Measurements from ENCODE around the gene FGF21. TPM values are rescaled to one million over a fixed set of nuclear protein-coding genes. Genes with fewer than 3 reads are reported as not detected.

The FGF21 gene
- total and polyA plus RNA-seq, 5 donors from 2014 or later = not detected

DNA sequence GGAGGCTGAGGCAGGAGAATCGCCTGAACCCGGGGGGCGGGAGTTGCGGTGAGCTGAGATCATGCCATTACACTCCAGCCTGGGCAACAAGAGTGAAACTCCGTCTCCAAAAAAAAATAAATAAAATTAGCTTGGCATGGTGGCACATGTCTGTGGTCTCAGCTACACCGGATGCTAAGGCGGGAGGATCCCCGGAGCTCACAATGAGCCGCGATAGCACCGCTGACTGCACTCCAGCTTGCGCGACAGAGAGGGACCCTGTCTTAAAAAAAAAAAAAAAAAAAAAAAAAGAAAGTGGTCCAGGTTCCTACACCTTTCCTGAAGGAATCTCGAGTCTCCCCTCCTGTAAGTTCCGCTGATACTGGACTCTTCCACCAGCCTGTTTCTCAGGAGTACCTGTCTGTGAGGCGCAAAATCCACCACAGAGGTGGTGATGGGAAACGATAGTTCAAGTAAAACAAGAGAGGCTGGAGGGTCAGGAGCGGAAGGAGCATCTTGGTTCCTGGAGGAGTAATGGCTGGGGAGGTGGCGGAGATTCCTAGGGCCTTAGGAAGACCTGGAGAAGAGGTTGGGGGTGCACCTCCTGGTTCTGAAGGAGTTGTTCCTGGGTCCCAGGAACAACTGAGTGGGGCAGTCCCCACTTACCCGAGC lies 3.4 kb upstream of the FGF21 start:
- H3K4me3 ChIP-seq (ENCODE audit: low read depth, low read length) = no peak overlapping the region
- no peaks in the 10 kb centered on the region for H3K9me3 ChIP-seq (ENCODE audit: control insufficient read depth in 2 of 2, low read length in 2 of 2)
- Mint-ChIP-seq H3K9me3 (peaks cover 0 to 4% (median 0%) of the 10 kb centered on the region in 7 donors), H3K27me3 (peaks cover 49% of the 10 kb centered on the region), H3K27ac (peak overlapping the region in 1 of 3 donors; percentile 58), H3K4me3 (peak overlapping the region in 3 of 4 donors; percentile 73 to 89 (median 83)), H3K36me3 (no peaks in the 10 kb centered on the region), H3K4me1 (peaks cover 0 to 25% (median 13%) of the 10 kb centered on the region in 4 donors)
- no peak overlapping the region for H3K27ac ChIP-seq (ENCODE audit: insufficient read depth, low read length, poor library complexity, severe bottlenecking)
- H3K36me3 ChIP-seq (ENCODE audit: control insufficient read depth, insufficient read depth, low read length) = no peaks in the 10 kb centered on the region
- peaks cover 2% of the 10 kb centered on the region for H3K27me3 ChIP-seq (ENCODE audit: control insufficient read depth, insufficient read depth, low read length)
- ATAC-seq (ENCODE audit: low read depth in 2 of 2) (no peak), DNase-seq (peak in 1 of 3 donors; percentile 54)
- H3K4me1 ChIP-seq (ENCODE audit: control insufficient read depth, insufficient read depth, low read length, poor library complexity, severe bottlenecking) = peaks cover 21% of the 10 kb centered on the region

- Mint-ChIP-seq H3K4me3 (peak within 1 kb of the TSS; percentile 32 to 89 (median 82)), H3K9me3 (peaks cover 0 to 4% (median 0%) of the 10 kb centered on the region in 7 donors), H3K27ac (peak within 1 kb of the TSS in 1 of 3 donors; percentile 58), H3K4me1 (peaks cover 0 to 21% (median 11%) of the 10 kb centered on the region in 4 donors), H3K27me3 (peaks cover 47% of the 10 kb centered on the region), H3K36me3 (no peaks in the 10 kb centered on the region)
- ATAC-seq (ENCODE audit: low read depth in 2 of 2) = peak; percentile 52 to 61
- no peak within 1 kb of the TSS for H3K4me3 ChIP-seq (ENCODE audit: low read depth, low read length)
- peaks cover 2% of the 10 kb centered on the region for H3K27me3 ChIP-seq (ENCODE audit: control insufficient read depth, insufficient read depth, low read length)
- H3K4me1 ChIP-seq (ENCODE audit: control insufficient read depth, insufficient read depth, low read length, poor library complexity, severe bottlenecking) = peaks cover 18% of the 10 kb centered on the region
- peak in 2 of 3 donors; percentile 23 to 44 for DNase-seq
- no peak within 1 kb of the TSS for H3K27ac ChIP-seq (ENCODE audit: insufficient read depth, low read length, poor library complexity, severe bottlenecking)
- H3K36me3 ChIP-seq (ENCODE audit: control insufficient read depth, insufficient read depth, low read length) = no peaks in the 10 kb centered on the region
- H3K9me3 ChIP-seq (ENCODE audit: control insufficient read depth in 2 of 2, low read length in 2 of 2) = no peaks in the 10 kb centered on the region
Observed at GRCh38 chr19:48752496-48753365, 2.6 kb upstream of the FGF21 start, which contains the start of gene FUT1. TSS of gene FUT1 (minus strand) at chr19:48752641. CDS start at chr19:48751281, 1,360 bp downstream.

- Mint-ChIP-seq H3K27me3 (peaks cover 42% of the 10 kb centered on the region), H3K36me3 (no peaks in the 10 kb centered on the region), H3K4me1 (peaks cover 0 to 25% (median 11%) of the 10 kb centered on the region in 4 donors), H3K9me3 (peaks cover 0 to 4% (median 0%) of the 10 kb centered on the region in 7 donors), H3K27ac (no peak overlapping the region), H3K4me3 (no peak overlapping the region)
- no peak overlapping the region for H3K4me3 ChIP-seq (ENCODE audit: low read depth, low read length)
- no peaks in the 10 kb centered on the region for H3K9me3 ChIP-seq (ENCODE audit: control insufficient read depth in 2 of 2, low read length in 2 of 2)
- no peaks in the 10 kb centered on the region for H3K36me3 ChIP-seq (ENCODE audit: control insufficient read depth, insufficient read depth, low read length)
- peaks cover 2% of the 10 kb centered on the region for H3K27me3 ChIP-seq (ENCODE audit: control insufficient read depth, insufficient read depth, low read length)
- peaks cover 18% of the 10 kb centered on the region for H3K4me1 ChIP-seq (ENCODE audit: control insufficient read depth, insufficient read depth, low read length, poor library complexity, severe bottlenecking)
- no peak for ATAC-seq (ENCODE audit: low read depth in 2 of 2)
- H3K27ac ChIP-seq (ENCODE audit: insufficient read depth, low read length, poor library complexity, severe bottlenecking) = no peak overlapping the region
- DNase-seq = no peak
Observed at GRCh38 chr19:48755787-48756186, 463 bp downstream of the FGF21 start.

DNA sequence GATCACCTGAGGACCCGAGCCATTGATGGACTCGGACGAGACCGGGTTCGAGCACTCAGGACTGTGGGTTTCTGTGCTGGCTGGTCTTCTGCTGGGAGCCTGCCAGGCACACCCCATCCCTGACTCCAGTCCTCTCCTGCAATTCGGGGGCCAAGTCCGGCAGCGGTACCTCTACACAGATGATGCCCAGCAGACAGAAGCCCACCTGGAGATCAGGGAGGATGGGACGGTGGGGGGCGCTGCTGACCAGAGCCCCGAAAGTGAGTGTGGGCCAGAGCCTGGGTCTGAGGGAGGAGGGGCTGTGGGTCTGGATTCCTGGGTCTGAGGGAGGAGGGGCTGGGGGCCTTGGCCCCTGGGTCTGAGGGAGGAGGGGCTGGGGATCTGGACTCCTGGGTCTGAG lies 888 bp downstream of the FGF21 start:
- H3K36me3 ChIP-seq (ENCODE audit: control insufficient read depth, insufficient read depth, low read length) = no peaks in the 10 kb centered on the region
- ATAC-seq (ENCODE audit: low read depth in 2 of 2) = no peak
- peaks cover 0 to 22% (median 11%) of the 10 kb centered on the region in 4 donors for H3K4me1 Mint-ChIP-seq
- peaks cover 18% of the 10 kb centered on the region for H3K4me1 ChIP-seq (ENCODE audit: control insufficient read depth, insufficient read depth, low read length, poor library complexity, severe bottlenecking)
- no peak overlapping the region for H3K27ac Mint-ChIP-seq
- H3K27me3 ChIP-seq (ENCODE audit: control insufficient read depth, insufficient read depth, low read length) = peaks cover 2% of the 10 kb centered on the region
- no peak overlapping the region for H3K4me3 ChIP-seq (ENCODE audit: low read depth, low read length)
- H3K36me3 Mint-ChIP-seq = no peaks in the 10 kb centered on the region
- no peak overlapping the region for H3K4me3 Mint-ChIP-seq
- no peak for DNase-seq
- H3K27me3 Mint-ChIP-seq = peaks cover 38% of the 10 kb centered on the region
- H3K9me3 Mint-ChIP-seq = peaks cover 0 to 4% (median 0%) of the 10 kb centered on the region in 7 donors
- no peak overlapping the region for H3K27ac ChIP-seq (ENCODE audit: insufficient read depth, low read length, poor library complexity, severe bottlenecking)
- H3K9me3 ChIP-seq (ENCODE audit: control insufficient read depth in 2 of 2, low read length in 2 of 2) = no peaks in the 10 kb centered on the region

DNA sequence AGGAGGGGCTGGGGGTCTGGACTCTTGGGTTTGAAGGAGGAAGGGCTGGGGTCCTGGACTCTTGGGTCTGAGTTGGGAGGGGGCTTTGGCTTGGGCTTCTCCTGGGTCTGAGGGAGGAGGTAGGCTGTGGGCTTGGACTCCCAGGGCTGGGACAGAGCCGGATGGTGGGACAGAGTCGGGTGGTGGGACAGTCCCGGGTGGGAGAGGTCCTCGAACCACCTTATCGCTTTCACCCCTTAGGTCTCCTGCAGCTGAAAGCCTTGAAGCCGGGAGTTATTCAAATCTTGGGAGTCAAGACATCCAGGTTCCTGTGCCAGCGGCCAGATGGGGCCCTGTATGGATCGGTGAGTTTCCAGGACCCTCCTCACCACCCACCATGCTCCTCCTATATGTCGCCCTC lies 1.4 kb downstream of the FGF21 start:
- peaks cover 2% of the 10 kb centered on the region for H3K27me3 ChIP-seq (ENCODE audit: control insufficient read depth, insufficient read depth, low read length)
- Mint-ChIP-seq H3K27me3 (peaks cover 33% of the 10 kb centered on the region), H3K4me1 (peaks cover 0 to 20% (median 11%) of the 10 kb centered on the region in 4 donors), H3K9me3 (peaks cover 0 to 4% (median 0%) of the 10 kb centered on the region in 7 donors), H3K27ac (no peak overlapping the region), H3K4me3 (no peak overlapping the region), H3K36me3 (no peaks in the 10 kb centered on the region)
- no peaks in the 10 kb centered on the region for H3K9me3 ChIP-seq (ENCODE audit: control insufficient read depth in 2 of 2, low read length in 2 of 2)
- H3K36me3 ChIP-seq (ENCODE audit: control insufficient read depth, insufficient read depth, low read length) = no peaks in the 10 kb centered on the region
- H3K4me3 ChIP-seq (ENCODE audit: low read depth, low read length) = no peak overlapping the region
- DNase-seq (no peak), ATAC-seq (ENCODE audit: low read depth in 2 of 2) (no peak)
- H3K27ac ChIP-seq (ENCODE audit: insufficient read depth, low read length, poor library complexity, severe bottlenecking) = no peak overlapping the region
- peaks cover 18% of the 10 kb centered on the region for H3K4me1 ChIP-seq (ENCODE audit: control insufficient read depth, insufficient read depth, low read length, poor library complexity, severe bottlenecking)

DNA sequence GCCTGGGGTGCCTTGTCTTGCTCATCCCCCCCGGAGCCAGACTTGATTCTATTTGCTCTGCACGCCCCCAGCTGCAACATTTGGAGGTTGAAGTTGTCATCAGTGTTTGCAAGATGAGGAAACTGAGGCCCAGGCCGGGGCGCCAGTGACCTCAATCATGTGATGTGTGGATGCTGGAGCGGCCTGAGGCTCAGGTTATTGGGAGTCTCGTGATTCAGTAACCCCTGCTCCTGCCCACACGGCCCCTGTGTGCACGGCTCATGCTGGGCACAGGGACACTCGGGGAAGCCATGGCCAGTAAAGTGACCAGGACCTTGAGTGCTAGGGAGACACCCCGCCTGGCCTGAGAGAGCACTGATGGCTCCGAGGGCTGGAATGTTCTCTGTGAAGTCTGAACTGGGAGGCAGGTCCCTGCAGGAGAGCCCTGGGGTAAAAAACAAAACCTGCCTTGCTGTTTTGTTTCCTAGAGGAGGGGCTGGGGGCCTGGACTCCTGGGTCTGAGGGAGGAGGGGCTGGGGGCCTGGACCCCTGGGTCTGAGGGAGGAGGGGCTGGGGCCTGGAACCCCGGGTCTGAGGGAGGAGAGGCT lies 1.9 kb downstream of the FGF21 start:
- H3K9me3 Mint-ChIP-seq = peaks cover 0 to 4% (median 0%) of the 10 kb centered on the region in 7 donors
- no peak overlapping the region for H3K27ac Mint-ChIP-seq
- DNase-seq (no peak), ATAC-seq (ENCODE audit: low read depth in 2 of 2) (no peak)
- Histone ChIP-seq H3K4me1 (ENCODE audit: control insufficient read depth, insufficient read depth, low read length, poor library complexity, severe bottlenecking) (peaks cover 13% of the 10 kb centered on the region), H3K4me3 (ENCODE audit: low read depth, low read length) (no peak overlapping the region), H3K27me3 (ENCODE audit: control insufficient read depth, insufficient read depth, low read length) (peaks cover 2% of the 10 kb centered on the region), H3K27ac (ENCODE audit: insufficient read depth, low read length, poor library complexity, severe bottlenecking) (no peak overlapping the region), H3K9me3 (ENCODE audit: control insufficient read depth in 2 of 2, low read length in 2 of 2) (no peaks in the 10 kb centered on the region), H3K36me3 (ENCODE audit: control insufficient read depth, insufficient read depth, low read length) (no peaks in the 10 kb centered on the region)
- H3K4me3 Mint-ChIP-seq = no peak overlapping the region
- peaks cover 0 to 18% (median 10%) of the 10 kb centered on the region in 4 donors for H3K4me1 Mint-ChIP-seq
- H3K36me3 Mint-ChIP-seq = no peaks in the 10 kb centered on the region
- H3K27me3 Mint-ChIP-seq = peaks cover 33% of the 10 kb centered on the region

DNA sequence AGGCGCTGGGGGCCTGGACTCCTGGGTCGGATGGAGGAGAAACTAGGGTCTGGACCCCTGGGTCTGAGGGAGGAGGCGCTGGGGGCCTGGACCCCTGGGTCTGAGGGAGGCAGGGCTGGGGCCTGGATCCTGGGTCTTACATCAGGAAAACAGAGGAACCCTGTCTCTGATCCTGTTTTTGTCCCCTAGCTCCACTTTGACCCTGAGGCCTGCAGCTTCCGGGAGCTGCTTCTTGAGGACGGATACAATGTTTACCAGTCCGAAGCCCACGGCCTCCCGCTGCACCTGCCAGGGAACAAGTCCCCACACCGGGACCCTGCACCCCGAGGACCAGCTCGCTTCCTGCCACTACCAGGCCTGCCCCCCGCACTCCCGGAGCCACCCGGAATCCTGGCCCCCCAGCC lies 2.4 kb downstream of the FGF21 start:
- peaks cover 0 to 17% (median 10%) of the 10 kb centered on the region in 4 donors for H3K4me1 Mint-ChIP-seq
- H3K9me3 Mint-ChIP-seq = peaks cover 0 to 4% (median 0%) of the 10 kb centered on the region in 7 donors
- no peak for DNase-seq
- H3K27me3 Mint-ChIP-seq = peaks cover 34% of the 10 kb centered on the region
- H3K4me1 ChIP-seq (ENCODE audit: control insufficient read depth, insufficient read depth, low read length, poor library complexity, severe bottlenecking) = peaks cover 7% of the 10 kb centered on the region
- no peak for ATAC-seq (ENCODE audit: low read depth in 2 of 2)
- H3K4me3 ChIP-seq (ENCODE audit: low read depth, low read length) = no peak overlapping the region
- H3K27me3 ChIP-seq (ENCODE audit: control insufficient read depth, insufficient read depth, low read length) = peaks cover 2% of the 10 kb centered on the region
- no peak overlapping the region for H3K27ac ChIP-seq (ENCODE audit: insufficient read depth, low read length, poor library complexity, severe bottlenecking)
- no peaks in the 10 kb centered on the region for H3K9me3 ChIP-seq (ENCODE audit: control insufficient read depth in 2 of 2, low read length in 2 of 2)
- no peaks in the 10 kb centered on the region for H3K36me3 ChIP-seq (ENCODE audit: control insufficient read depth, insufficient read depth, low read length)
- H3K4me3 Mint-ChIP-seq = no peak overlapping the region
- no peaks in the 10 kb centered on the region for H3K36me3 Mint-ChIP-seq
- H3K27ac Mint-ChIP-seq = no peak overlapping the region

Data from CD4-positive, CD25-positive, alpha-beta regulatory T cell (primary cell).